Subcutaneous adipose tissue (tissue), 4 donors: ENCODE data around the gene ADGRD2. TPM values are rescaled to one million over a fixed set of nuclear protein-coding genes. Genes with fewer than 3 reads are reported as not detected.

Source experiments
- CTCF ChIP-seq: fragments of 450-650 bp; IDR thresholded peaks from one replicate; pipeline ENCODE4 v1.5.1; 2016; ENCODE audit warnings: low read depth, mild to moderate bottlenecking, control low read depth, antibody characterized with exemption, moderate library complexity
- total RNA-seq, 4 donors: library from RNA; depleted of rRNA; stranded (reverse); fragments of >200 nt; gene quantifications; one replicate each; pipeline ENCODE4 v1.1.0, GENCODE V29; 2016

ADGRD2 gene
- total RNA-seq, 4 donors from 2014 or later, result not detected

- TF ChIP-seq CTCF, result no peak
Measured at GRCh38 chr9:124488641-124489210, 38.5 kb downstream of the ADGRD2 start.

- no peak for TF ChIP-seq CTCF
Measured at GRCh38 chr9:124489222-124489621, 39.0 kb downstream of the ADGRD2 start.

GRCh38 chr9:124490004-124490403, 39.8 kb downstream of the ADGRD2 start:
- TF ChIP-seq CTCF, result no peak

- no peak for TF ChIP-seq CTCF
Measured at GRCh38 chr9:124491049-124491975, 41.1 kb downstream of the ADGRD2 start.

- TF ChIP-seq CTCF, result no peak
Measured at GRCh38 chr9:124492818-124493217, 42.6 kb downstream of the ADGRD2 start.

- TF ChIP-seq CTCF, result no peak
Measured at GRCh38 chr9:124493218-124493617, 43.0 kb downstream of the ADGRD2 start.

- no peak for TF ChIP-seq CTCF
Measured at GRCh38 chr9:124493794-124494479, 43.7 kb downstream of the ADGRD2 start.
